OCI-LY7 (cell line): ENCODE data around the gene SSNA1. TPM values are rescaled to one million over a fixed set of nuclear protein-coding genes. Genes with fewer than 3 reads are reported as not detected.

Experiments used
- BruUV-seq: library from RNA; stranded (reverse); fragments of 400-500 nt; replicated peaks from 2 replicates; lab custom pipeline; 2021; lab: Mats Ljungman, UMichigan
- CTCF ChIA-PET: fragments of 300-600 bp; sonication (Branson Sonifier 250); formaldehyde crosslinking; loops from one replicate; lab custom pipeline; 2022; ENCODE audit warnings: antibody characterized with exemption; ENCODE audit not compliant: unreplicated experiment; lab: Charles Lee
- POLR2A ChIA-PET: fragments of 300-600 bp; sonication (Branson Sonifier 250); formaldehyde crosslinking; loops from one replicate; lab custom pipeline; 2022; ENCODE audit warnings: antibody characterized with exemption; lab: Charles Lee
- DNase-seq: peaks from one replicate; pipeline ENCODE4 v3.0.0-alpha.2; 2015; ENCODE audit warnings: low spot score
- H2AFZ ChIP-seq: fragments of 200-600 bp; sonication (generic), shearing (Covaris generic); 2 replicates; pipeline ENCODE4 v1.6.1; 2014; ENCODE audit warnings: mild to moderate bottlenecking, antibody characterized with exemption, low read length, moderate library complexity
- H3K27ac ChIP-seq: fragments of 200-600 bp; sonication (generic); 2 replicates; pipeline ENCODE4 v1.5.1; 2014; ENCODE audit warnings: mixed run types, low read depth, mild to moderate bottlenecking, moderate library complexity, low read length, inconsistent platforms; ENCODE audit not compliant: poor library complexity, severe bottlenecking
- H3K36me3 ChIP-seq: fragments of 200-600 bp; sonication (generic); 2 replicates; pipeline ENCODE4 v1.6.1; 2014; ENCODE audit warnings: mild to moderate bottlenecking, antibody characterized with exemption, low read length, moderate library complexity, mixed read lengths; ENCODE audit not compliant: insufficient read depth
- H3K4me1 ChIP-seq: fragments of 200-600 bp; sonication (generic); 2 replicates; pipeline ENCODE4 v1.5.1; 2014; ENCODE audit warnings: mild to moderate bottlenecking, low read length; ENCODE audit not compliant: insufficient read depth, poor library complexity, severe bottlenecking
- H3K4me2 ChIP-seq: fragments of 200-600 bp; sonication (generic); 2 replicates; pipeline ENCODE4 v1.6.1; 2014; ENCODE audit warnings: mild to moderate bottlenecking, low read length
- H3K4me3 ChIP-seq: fragments of 200-600 bp; sonication (generic); 2 replicates; pipeline ENCODE4 v1.5.1; 2014; ENCODE audit warnings: mild to moderate bottlenecking, low read depth, low read length; ENCODE audit not compliant: poor library complexity, severe bottlenecking
- H3K79me2 ChIP-seq: fragments of 200-600 bp; sonication (generic); 2 replicates; pipeline ENCODE4 v1.6.1; 2016; ENCODE audit warnings: low read depth, mild to moderate bottlenecking, low read length, moderate library complexity, mixed read lengths; ENCODE audit not compliant: insufficient read depth
- H3K9me2 ChIP-seq: fragments of 200-600 bp; sonication (generic); 2 replicates; pipeline ENCODE4 v1.6.1; 2016; ENCODE audit warnings: mild to moderate bottlenecking, low read length, mixed read lengths; ENCODE audit not compliant: insufficient read depth
- H3K9me3 ChIP-seq: fragments of 200-600 bp; sonication (generic); 2 replicates; pipeline ENCODE4 v1.6.1; 2014; ENCODE audit warnings: mild to moderate bottlenecking, mixed run types, low read length, mixed read lengths
- H4K20me1 ChIP-seq: fragments of 200-600 bp; sonication (generic); 2 replicates; pipeline ENCODE4 v1.6.1; 2014; ENCODE audit warnings: mild to moderate bottlenecking, antibody characterized with exemption, low read length, moderate library complexity, mixed read lengths; ENCODE audit not compliant: insufficient read depth
- CTCF ChIP-seq: fragments of 200-600 bp; sonication (generic); conservative IDR thresholded peaks from 2 replicates; pipeline ENCODE4 v1.5.1; 2014; ENCODE audit warnings: mild to moderate bottlenecking, antibody characterized with exemption, low read length, moderate library complexity, mixed read lengths
- EZH2phosphoT487 ChIP-seq: fragments of 200-600 bp; sonication (generic); IDR thresholded peaks from 2 replicates; pipeline ENCODE4 v1.6.1; 2018; ENCODE audit warnings: low read depth, borderline replicate concordance, mild to moderate bottlenecking, mixed run types, antibody characterized with exemption, low read length, moderate library complexity, mixed read lengths
- intact Hi-C: fragments of 100-400 bp; cut with micrococcal nuclease; formaldehyde crosslinking; loops from one replicate; pipeline ENCODE4 v1.10.0; 2022; ENCODE audit not compliant: unreplicated experiment
- total RNA-seq, 2 experiments: library from RNA; depleted of rRNA in 1 of 2; stranded (reverse); fragments of >200 nt in 1 of 2; shearing (Covaris generic) in 1 of 2; gene quantifications; 2 replicates each; pipeline ENCODE4 v1.2.3, GENCODE V29; 2014 to 2022

SSNA1 gene
- total RNA-seq, 2 experiments from 2014 or later: 71.0 to 111 TPM

GRCh38 chr9:137191245-137191644, 2.8 kb downstream of the SSNA1 start:
- H3K4me3 ChIP-seq: no peak overlapping the region
- no peak overlapping the region for H3K4me2 ChIP-seq
- no peak for TF ChIP-seq CTCF
- no peak for TF ChIP-seq EZH2phosphoT487
- peaks cover 24% of the 10 kb centered on the region; the same call in 1 of the 2 replicates for H3K36me3 ChIP-seq
- no peaks in the 10 kb centered on the region for H3K9me3 ChIP-seq
- intact Hi-C loops: no loop called here
- POLR2A ChIA-PET: no interaction called here
- DNase-seq: no peak
- no peaks in the 10 kb centered on the region for H3K9me2 ChIP-seq
- H3K4me1 ChIP-seq: peaks cover 26% of the 10 kb centered on the region
- H3K79me2 ChIP-seq: peaks cover 32% of the 10 kb centered on the region
- BruUV-seq: no TSS peak
- CTCF ChIA-PET: interaction anchor here (0.6 kb wide), 1 partner anchor 15 kb away, joined by 6 read pairs; no protein-coding TSS in a partner anchor
- H4K20me1 ChIP-seq: peaks cover 6% of the 10 kb centered on the region; the same call in 1 of the 2 replicates
- no peak overlapping the region for H3K27ac ChIP-seq
- H2AFZ ChIP-seq: no peak overlapping the region

- no peak overlapping the region for H2AFZ ChIP-seq
- no TSS peak for BruUV-seq
- peaks cover 20% of the 10 kb centered on the region for H3K4me1 ChIP-seq
- POLR2A ChIA-PET: no interaction called here
- peaks cover 6% of the 10 kb centered on the region; the same call in 1 of the 2 replicates for H4K20me1 ChIP-seq
- CTCF ChIA-PET: interaction anchor here (0.6 to 0.7 kb wide), 2 partner anchors 15 kb away, joined by 3 to 6 read pairs; no protein-coding TSS in a partner anchor
- H3K9me2 ChIP-seq: no peaks in the 10 kb centered on the region
- H3K27ac ChIP-seq: no peak overlapping the region
- H3K4me3 ChIP-seq: no peak overlapping the region
- peaks cover 26% of the 10 kb centered on the region for H3K79me2 ChIP-seq
- no peak for TF ChIP-seq CTCF
- TF ChIP-seq EZH2phosphoT487: no peak
- H3K36me3 ChIP-seq: peaks cover 20% of the 10 kb centered on the region; the same call in 1 of the 2 replicates
- no peak for DNase-seq
- H3K9me3 ChIP-seq: no peaks in the 10 kb centered on the region
- no peak overlapping the region for H3K4me2 ChIP-seq
- intact Hi-C loops: no loop called here
Measured at GRCh38 chr9:137191691-137192447, 3.4 kb downstream of the SSNA1 start.

GRCh38 chr9:137192448-137192780, 3.9 kb downstream of the SSNA1 start:
- Histone ChIP-seq H3K4me3 (no peak overlapping the region), H3K36me3 (peaks cover 20% of the 10 kb centered on the region; the same call in 1 of the 2 replicates), H3K4me1 (peaks cover 15% of the 10 kb centered on the region), H3K27ac (no peak overlapping the region), H3K9me2 (no peaks in the 10 kb centered on the region), H3K9me3 (no peaks in the 10 kb centered on the region), H3K79me2 (peaks cover 20% of the 10 kb centered on the region), H4K20me1 (peaks cover 2% of the 10 kb centered on the region; the same call in 1 of the 2 replicates), H2AFZ (no peak overlapping the region), H3K4me2 (no peak overlapping the region)
- POLR2A ChIA-PET: no interaction called here
- intact Hi-C loops: no loop called here
- CTCF ChIA-PET: interaction anchor here (0.6 to 0.7 kb wide), 2 partner anchors 16 to 65 kb away, joined by 3 read pairs; no protein-coding TSS in a partner anchor
- BruUV-seq: no TSS peak
- DNase-seq: no peak
- no peak for TF ChIP-seq EZH2phosphoT487
- no peak for TF ChIP-seq CTCF
